K562 (cell line): ENCODE measurements around the gene C2orf92. TPM values are rescaled to one million over a fixed set of nuclear protein-coding genes. Genes with fewer than 3 reads are reported as not detected.

Experiments
- ATAC-seq: fragments of 200-7000 bp; cut with Tn5 transposase; 3 replicates; pipeline ENCODE4 v1.9.1; 2020; ENCODE audit warnings: moderate library complexity
- BruUV-seq: library from RNA; stranded (reverse); fragments of 400-500 nt; replicated peaks from 2 replicates; lab custom pipeline; 2021; lab: Mats Ljungman, UMichigan
- CTCF ChIA-PET: fragments of 300-600 bp; formaldehyde crosslinking; extraction: SDS; loops from one replicate; lab custom pipeline; 2021; ENCODE audit warnings: low intra/inter-chr PET ratio; lab: Yijun Ruan, JAX
- POLR2A ChIA-PET: fragments of 300-600, 350-650 bp; sonication (Branson Sonifier 250); formaldehyde crosslinking; extraction: SDS; loops from one replicate; lab custom pipeline; 2021; ENCODE audit warnings: antibody characterized with exemption, inconsistent platforms; lab: Yijun Ruan, JAX
- DNase-seq, 4 experiments: peaks; one replicate each; pipeline versions ENCODE4 v3.0.0 to v3.0.0-alpha.2; 2011 to 2018; ENCODE audit warnings: low spot score in 3 of 4, mixed read lengths in 3 of 4; ENCODE audit errors: extremely low read depth in 1 of 4
- FAIRE-seq: peaks from 2 replicates; lab custom pipeline; 2011; peaks lifted over from hg19 to GRCh38; lab: Jason Lieb, UNC
- H2AFZ ChIP-seq: 2 replicates; pipeline ENCODE4 v1.6.0; 2011; ENCODE audit warnings: low read depth, low read length, control low read depth, inconsistent platforms
- H3K27ac ChIP-seq: fragments of 200-600 bp; 3 replicates; pipeline ENCODE4 v1.8.0; 2011; ENCODE audit warnings: low read depth, mild to moderate bottlenecking, control low read depth, inconsistent platforms, low read length, moderate library complexity, mixed read lengths; ENCODE audit errors: extremely low read depth
- H3K27me3 ChIP-seq, 2 experiments: fragments of 300-600 bp in 1 of 2; 2 replicates in 1 of 2; 3 replicates in 1 of 2; pipeline versions ENCODE4 v1.6.0 to v1.8.0; 2011; ENCODE audit warnings: inconsistent platforms in 2 of 2, low read length in 2 of 2, mild to moderate bottlenecking in 1 of 2, mixed read lengths in 1 of 2, moderate library complexity in 1 of 2; ENCODE audit not compliant: control insufficient read depth in 2 of 2, insufficient read depth in 2 of 2
- H3K36me3 ChIP-seq: fragments of 300-600 bp; 3 replicates; pipeline ENCODE4 v1.8.0; 2011; ENCODE audit warnings: mild to moderate bottlenecking, low read length, inconsistent platforms; ENCODE audit not compliant: control insufficient read depth, insufficient read depth
- H3K4me1 ChIP-seq, 2 experiments: fragments of 200-600 bp in 1 of 2; replicated peaks in 1 of 2; 2 replicates in 1 of 2; 3 replicates in 1 of 2; pipeline versions ENCODE4 v1.5.1 to v1.8.0; 2011; ENCODE audit warnings: inconsistent platforms in 2 of 2, low read length in 2 of 2, mild to moderate bottlenecking in 1 of 2, mixed read lengths in 1 of 2, moderate library complexity in 1 of 2; ENCODE audit not compliant: control insufficient read depth in 2 of 2, insufficient read depth in 2 of 2
- H3K4me2 ChIP-seq: 2 replicates; pipeline ENCODE4 v1.6.1; 2011; ENCODE audit warnings: low read length, control low read depth, inconsistent platforms, mixed read lengths; ENCODE audit not compliant: insufficient read depth
- H3K4me3 ChIP-seq: fragments of 200-600 bp; sonication (generic), shearing (Covaris generic); 2 replicates; pipeline ENCODE4 v1.5.1; 2016; ENCODE audit warnings: control low read depth, inconsistent platforms
- H3K79me2 ChIP-seq: fragments of 200-600 bp; 3 replicates; pipeline ENCODE4 v1.8.0; 2011; ENCODE audit warnings: low read length, inconsistent platforms; ENCODE audit not compliant: control insufficient read depth, insufficient read depth
- H3K9ac ChIP-seq, 2 experiments: 2 replicates each; pipeline versions ENCODE4 v1.6.0 to v1.6.1; 2011; ENCODE audit warnings: low read depth in 2 of 2, low read length in 2 of 2, control low read depth in 1 of 2, inconsistent platforms in 1 of 2, mild to moderate bottlenecking in 1 of 2, mixed read lengths in 1 of 2; ENCODE audit not compliant: insufficient read depth in 1 of 2
- H3K9me1 ChIP-seq: one replicate; pipeline ENCODE4 v1.6.0; 2011; ENCODE audit warnings: inconsistent platforms, mild to moderate bottlenecking, low read length, moderate library complexity; ENCODE audit not compliant: control insufficient read depth, insufficient read depth
- H3K9me3 ChIP-seq: replicated peaks from 2 replicates; pipeline ENCODE4 v1.5.1; 2011; ENCODE audit warnings: low read depth, low read length, inconsistent platforms; ENCODE audit not compliant: control insufficient read depth, insufficient read depth
- H4K20me1 ChIP-seq: replicated peaks from 2 replicates; pipeline ENCODE4 v1.6.1; 2011; ENCODE audit warnings: low read length, inconsistent platforms, mixed read lengths; ENCODE audit not compliant: control insufficient read depth, insufficient read depth
- HBP1 ChIP-seq: fragments of 450-650 bp; formaldehyde crosslinking; IDR thresholded peaks from 2 replicates; pipeline ENCODE4 v1.4.0; 2022; ENCODE audit warnings: missing genetic modification characterization
- ZNF263 ChIP-seq: sonication (generic); formaldehyde crosslinking; IDR thresholded peaks from 2 replicates; pipeline ENCODE4 v1.8.0; 2022; ENCODE audit warnings: mild to moderate bottlenecking, missing genetic modification reagents, borderline replicate concordance
- ZNF449 ChIP-seq: fragments of 250-450 bp; sonication (Bioruptor Pico); IDR thresholded peaks from 2 replicates; pipeline ENCODE4 v1.8.0; 2022; ENCODE audit warnings: moderate library complexity, mild to moderate bottlenecking, inconsistent platforms
- whole genome bisulfite sequencing: fragments of 100-300 bp; shearing (Covaris generic); methylation state at CpG from one replicate; pipeline ENCODE4 v1.1.6; 2016; ENCODE audit warnings: low coverage, mixed read lengths; ENCODE audit not compliant: insufficient coverage; ENCODE audit errors: missing lambda C conversion rate; 5-methylcytosine and 5-hydroxymethylcytosine counted together
- in situ Hi-C: fragments of 300-500 bp; cut with MboI; formaldehyde crosslinking; loops from 4 replicates; pipeline ENCODE4 v1.15.0; 2018; ENCODE audit warnings: inconsistent platforms, mixed read lengths
- intact Hi-C: fragments of 100-400 bp; cut with micrococcal nuclease; formaldehyde crosslinking; loops from 2 replicates; pipeline ENCODE4 v1.14.2; 2022
- polyA plus RNA-seq, 8 experiments: library from polyadenylated mRNA; depleted of rRNA in 4 of 8; stranded (reverse) in 5 of 8; unstranded in 3 of 8; fragments of >200 nt; fragmentation: Nextera tagmentation in 2 of 8; fragmentation: Illumina TruSeq in 1 of 8; extraction: Ambion mirVana in 2 of 8; extraction: Trizol in 1 of 8; gene quantifications; 2 replicates each; pipeline versions ENCODE4 v1.2.1 to v1.2.3, GENCODE V29; 2011 to 2014; ENCODE audit warnings: inconsistent platforms in 1 of 8, missing spikeins in 1 of 8
- total RNA-seq, 7 experiments: library from RNA; depleted of rRNA in 6 of 7; stranded (reverse); fragments of >200 nt in 6 of 7; fragmentation: Illumina TruSeq in 2 of 7; extraction: Trizol in 2 of 7; gene quantifications; 2 replicates each; pipeline versions ENCODE4 v1.2.1 to v1.2.3, GENCODE V29; 2011 to 2021; ENCODE audit warnings: low replicate concordance in 1 of 7

C2orf92 gene
- total and polyA plus RNA-seq, 9 of the 15 experiments (the other 6 are each of a cell fraction or from before 2014, with no cell fraction given) = 0.65 to 6.8 (median 3.6) TPM

GRCh38 chr2:97658691-97659157, 10.8 kb upstream of the C2orf92 start:
- no peaks in the 10 kb centered on the region for H3K27me3 ChIP-seq
- no peak for ATAC-seq
- H3K79me2 ChIP-seq = peaks cover 38% of the 10 kb centered on the region
- peaks cover 15 to 65% of the 10 kb centered on the region in 2 experiments; a peak in 4 of 5 replicates for H3K4me1 ChIP-seq
- CTCF ChIA-PET = no interaction called here
- POLR2A ChIA-PET = interaction anchor here (2.6 to 2.7 kb wide), 2 partner anchors 8 to 12 kb away, joined by 18 to 19 read pairs; partner anchors contain the start of gene COX5B
- no peak overlapping the region for H3K9ac ChIP-seq
- no peak for DNase-seq
- no TSS peak for BruUV-seq
- TF ChIP-seq ZNF263 (peak; percentile 71), HBP1 (CRISPR knock-in tag) (no peak), ZNF449 (CRISPR knock-in tag) (no peak)
- in situ Hi-C loops (no loop called here), intact Hi-C loops (no loop called here)
- no peak for FAIRE-seq
- H4K20me1 ChIP-seq = no peaks in the 10 kb centered on the region; the same call in 1 of the 2 replicates
- 89% methylated on average over 12 of the region's 13 CpGs for WGBS
- no peak overlapping the region for H3K4me2 ChIP-seq
- H2AFZ ChIP-seq = no peak overlapping the region
- no peak overlapping the region for H3K27ac ChIP-seq
- H3K4me3 ChIP-seq = no peak overlapping the region
- peaks cover 61% of the 10 kb centered on the region; the same call in 2 of the 3 replicates for H3K36me3 ChIP-seq
- peaks cover 5% of the 10 kb centered on the region for H3K9me1 ChIP-seq
- H3K9me3 ChIP-seq = no peaks in the 10 kb centered on the region
